GM23248 (cell line): Measurements from ENCODE around the gene SUSD3. TPM values are rescaled to one million over a fixed set of nuclear protein-coding genes. Genes with fewer than 3 reads are reported as not detected.
"Not testable (repeated sequence)": the region's sequence is repeated elsewhere in the genome, so short reads cannot be mapped to it uniquely, and the experiment has no call there.

Experiments used
- DNase-seq: peaks from one replicate; pipeline ENCODE4 v3.0.0-alpha.2; 2015
- H2AFZ ChIP-seq: fragments of 200-600 bp; sonication (generic); 2 replicates; pipeline ENCODE4 v1.6.1; 2016; ENCODE audit warnings: antibody characterized with exemption
- H3F3A ChIP-seq: fragments of 200-600 bp; sonication (generic); 2 replicates; pipeline ENCODE4 v1.6.1; 2016; ENCODE audit warnings: mild to moderate bottlenecking, antibody characterized with exemption, mixed run types; ENCODE audit not compliant: insufficient read depth
- H3K27ac ChIP-seq: fragments of 200-600 bp; sonication (generic); 2 replicates; pipeline ENCODE4 v1.5.1; 2016; ENCODE audit warnings: mild to moderate bottlenecking
- H3K27me3 ChIP-seq: fragments of 200-600 bp; sonication (generic); replicated peaks from 2 replicates; pipeline ENCODE4 v1.6.1; 2016; ENCODE audit warnings: mild to moderate bottlenecking; ENCODE audit not compliant: insufficient read depth
- H3K36me3 ChIP-seq: fragments of 200-600 bp; sonication (generic); 2 replicates; pipeline ENCODE4 v1.6.1; 2016; ENCODE audit warnings: low read depth, mild to moderate bottlenecking
- H3K4me1 ChIP-seq: fragments of 200-600 bp; sonication (generic); 2 replicates; pipeline ENCODE4 v1.6.1; 2016; ENCODE audit warnings: mild to moderate bottlenecking; ENCODE audit not compliant: insufficient read depth
- H3K4me2 ChIP-seq: fragments of 200-600 bp; sonication (generic); one replicate; pipeline ENCODE4 v1.6.1; 2016; ENCODE audit warnings: mild to moderate bottlenecking; ENCODE audit not compliant: unreplicated experiment
- H3K4me3 ChIP-seq: fragments of 200-600 bp; sonication (generic); 2 replicates; pipeline ENCODE4 v1.5.1; 2016; ENCODE audit warnings: mild to moderate bottlenecking
- H3K79me2 ChIP-seq: fragments of 200-600 bp; sonication (generic); 2 replicates; pipeline ENCODE4 v1.6.1; 2016; ENCODE audit warnings: mild to moderate bottlenecking; ENCODE audit not compliant: insufficient read depth
- H3K9ac ChIP-seq: fragments of 200-600 bp; sonication (generic); 2 replicates; pipeline ENCODE4 v1.6.1; 2016; ENCODE audit warnings: mild to moderate bottlenecking
- H3K9me2 ChIP-seq: fragments of 200-600 bp; sonication (generic); 2 replicates; pipeline ENCODE4 v1.6.1; 2016; ENCODE audit warnings: mixed run types, mild to moderate bottlenecking, moderate library complexity; ENCODE audit not compliant: insufficient read depth
- H3K9me3 ChIP-seq: fragments of 200-600 bp; sonication (generic); one replicate; pipeline ENCODE4 v1.6.1; 2017; ENCODE audit warnings: low read depth
- H4K20me1 ChIP-seq: fragments of 200-600 bp; sonication (generic); 2 replicates; pipeline ENCODE4 v1.6.0; 2016; ENCODE audit not compliant: insufficient read depth
- EZH2 ChIP-seq: fragments of 200-600 bp; sonication (generic); IDR thresholded peaks from 2 replicates; pipeline ENCODE4 v1.6.1; 2018; ENCODE audit warnings: antibody characterized with exemption, mild to moderate bottlenecking; ENCODE audit not compliant: insufficient read depth, poor library complexity, severe bottlenecking
- EZH2phosphoT487 ChIP-seq: fragments of 200-600 bp; sonication (generic); IDR thresholded peaks from 2 replicates; pipeline ENCODE4 v1.6.1; 2018; ENCODE audit warnings: antibody characterized with exemption, moderate library complexity, mild to moderate bottlenecking, low read depth; ENCODE audit not compliant: insufficient read depth
- WGBS, 2 experiments: methylation state at CpG; one replicate each; pipeline ENCODE4 v1.1.6; 2015 to 2017; ENCODE audit warnings: low lambda C conversion rate in 2 of 2, low coverage in 1 of 2; ENCODE audit errors: missing lambda C conversion rate in 2 of 2; 5-methylcytosine and 5-hydroxymethylcytosine counted together
- in situ Hi-C: fragments of 300-500 bp; cut with MboI; formaldehyde crosslinking; loops from 2 replicates; pipeline ENCODE4 v1.15.0; 2020
- polyA plus RNA-seq: library from polyadenylated mRNA; unstranded; fragments of >200 nt; fragmentation: Nextera tagmentation; extraction: Ambion mirVana; gene quantifications from 2 replicates; pipeline ENCODE4 v1.2.1, GENCODE V29; 2016
- total RNA-seq: library from RNA; depleted of rRNA; stranded (reverse); fragments of >200 nt; shearing (Covaris generic); gene quantifications from 2 replicates; pipeline ENCODE4 v1.2.3, GENCODE V29; 2014

SUSD3 gene
- total and polyA plus RNA-seq, 2 experiments from 2014 or later: 0.43 TPM; not detected in 1

DNA sequence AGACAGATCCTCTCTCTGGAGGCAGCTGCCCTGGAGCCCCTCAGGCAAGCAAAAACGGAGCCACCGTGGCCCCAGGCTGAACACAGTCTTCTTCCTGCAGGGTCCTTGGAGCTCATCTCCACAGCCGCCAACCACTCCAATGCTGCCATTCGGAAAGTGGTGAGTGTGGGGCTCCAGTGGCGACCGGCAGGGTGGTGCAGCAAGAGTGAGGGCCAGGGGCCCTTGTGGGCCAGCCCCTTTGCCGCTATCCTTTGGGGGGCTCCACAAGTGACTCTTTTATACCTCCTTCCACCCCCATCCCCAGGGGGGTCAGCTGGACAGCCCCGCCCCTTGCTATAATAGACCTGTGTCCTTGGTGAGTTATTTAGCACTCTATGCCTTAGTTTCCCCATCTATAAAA, 47.4 kb upstream of the SUSD3 start:
- TF ChIP-seq EZH2: no peak
- TF ChIP-seq EZH2phosphoT487: no peak
- no peaks in the 10 kb centered on the region; the same call in 1 of the 2 replicates for H3K27me3 ChIP-seq
- no peak overlapping the region for H3K4me3 ChIP-seq
- DNase-seq: no peak
- no peaks in the 10 kb centered on the region for H3K9me2 ChIP-seq
- no peaks in the 10 kb centered on the region for H3K9me3 ChIP-seq
- H3K27ac ChIP-seq: no peak overlapping the region
- H3K9ac ChIP-seq: no peak overlapping the region
- H3K4me1 ChIP-seq: no peaks in the 10 kb centered on the region
- no peaks in the 10 kb centered on the region for H3F3A ChIP-seq
- H4K20me1 ChIP-seq: no peaks in the 10 kb centered on the region
- no peaks in the 10 kb centered on the region for H3K79me2 ChIP-seq
- in situ Hi-C loops: no loop called here
- H3K4me2 ChIP-seq: no peak overlapping the region
- H2AFZ ChIP-seq: no peak overlapping the region
- WGBS, 2 experiments: 75 to 76% methylated on average over 8 of the region's 8 CpGs
- no peaks in the 10 kb centered on the region for H3K36me3 ChIP-seq

DNA sequence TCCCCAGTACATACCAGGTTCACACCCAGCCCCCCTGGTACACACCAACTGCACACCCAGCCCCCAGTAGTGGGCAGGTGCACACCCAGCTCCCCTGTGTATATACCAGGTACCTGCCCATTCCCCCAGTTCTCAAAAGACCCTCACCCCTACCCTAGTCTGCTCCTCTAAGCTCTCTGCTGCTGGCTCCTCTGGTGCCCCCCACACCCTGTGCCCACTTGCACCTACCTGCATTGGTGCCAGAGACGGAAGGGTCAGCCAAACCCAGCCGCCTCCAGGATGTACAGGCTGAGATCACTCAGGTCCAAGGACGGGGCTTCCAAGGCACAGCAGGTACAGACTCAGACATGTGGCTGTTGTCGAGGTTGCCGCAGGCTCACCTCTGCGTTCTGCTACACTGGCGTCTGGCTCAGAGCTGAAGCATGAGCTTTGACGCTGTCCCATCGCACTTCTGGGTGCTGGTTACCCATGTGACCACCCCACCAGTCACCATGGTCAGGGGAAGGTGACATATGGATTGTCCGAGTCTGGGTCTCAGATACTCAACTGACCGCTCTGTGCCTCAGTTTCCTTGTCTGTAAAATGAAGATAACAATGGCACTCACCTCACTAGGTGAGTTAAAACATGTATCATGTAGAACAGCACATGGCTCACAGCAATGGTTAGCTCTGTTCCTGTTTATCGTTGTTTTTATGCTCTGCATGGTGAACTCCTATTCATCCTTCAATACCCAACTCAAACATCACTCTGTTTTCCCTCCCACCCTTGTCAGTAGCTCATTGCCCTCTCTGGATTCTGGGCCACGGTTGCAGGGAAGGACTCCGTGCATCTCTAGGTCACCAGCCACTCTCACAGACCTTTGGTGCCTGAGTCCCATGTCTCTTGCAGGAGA, 45.3 kb upstream of the SUSD3 start:
- DNase-seq: no peak
- H3K9me3 ChIP-seq: no peaks in the 10 kb centered on the region
- no peaks in the 10 kb centered on the region for H3K79me2 ChIP-seq
- 72 to 74% methylated on average over 14 of the region's 14 CpGs for WGBS, 2 experiments
- H3K4me3 ChIP-seq: no peak overlapping the region
- H3F3A ChIP-seq: no peaks in the 10 kb centered on the region
- in situ Hi-C loops: no loop called here
- no peak overlapping the region for H3K27ac ChIP-seq
- no peaks in the 10 kb centered on the region for H3K36me3 ChIP-seq
- H3K4me2 ChIP-seq: no peak overlapping the region
- no peak overlapping the region for H3K9ac ChIP-seq
- H2AFZ ChIP-seq: no peak overlapping the region
- no peaks in the 10 kb centered on the region for H3K9me2 ChIP-seq
- no peaks in the 10 kb centered on the region for H4K20me1 ChIP-seq
- H3K4me1 ChIP-seq: no peaks in the 10 kb centered on the region
- TF ChIP-seq EZH2phosphoT487 (no peak), EZH2 (no peak)
- no peaks in the 10 kb centered on the region; the same call in none of the 2 replicates for H3K27me3 ChIP-seq

GRCh38 chr9:93013856-93014582, 44.5 kb upstream of the SUSD3 start:
- Histone ChIP-seq H3K9me3 (no peaks in the 10 kb centered on the region), H3K4me3 (no peak overlapping the region), H2AFZ (no peak overlapping the region), H3K4me1 (no peaks in the 10 kb centered on the region), H3K36me3 (no peaks in the 10 kb centered on the region), H3K27me3 (no peaks in the 10 kb centered on the region; the same call in none of the 2 replicates), H3K9ac (no peak overlapping the region), H3K4me2 (no peak overlapping the region), H3K9me2 (no peaks in the 10 kb centered on the region), H3K79me2 (no peaks in the 10 kb centered on the region), H4K20me1 (no peaks in the 10 kb centered on the region), H3F3A (no peaks in the 10 kb centered on the region), H3K27ac (no peak overlapping the region)
- in situ Hi-C loops: no loop called here
- no peak for DNase-seq
- 48 to 49% methylated on average over 13 of the region's 13 CpGs for WGBS, 2 experiments
- no peak for TF ChIP-seq EZH2phosphoT487
- no peak for TF ChIP-seq EZH2

GRCh38 chr9:93015190-93015589, 43.3 kb upstream of the SUSD3 start:
- H3K27me3 ChIP-seq, H3K36me3 ChIP-seq, H3K79me2 ChIP-seq, DNase-seq, H3K4me3 ChIP-seq, H4K20me1 ChIP-seq, H3K4me1 ChIP-seq, H3K27ac ChIP-seq, H3K9ac ChIP-seq, H3K9me3 ChIP-seq, H2AFZ ChIP-seq, H3K4me2 ChIP-seq, H3F3A ChIP-seq, in situ Hi-C loops, H3K9me2 ChIP-seq: not testable (repeated sequence)
- WGBS, 2 experiments: 51 to 55% methylated on average over 10 of the region's 10 CpGs
